ENCODE measurements around the gene NR6A1.

- TF ChIP-seq EZH2 (IDR thresholded peaks at IDR 0.05; ENCODE audit: low read length, unreplicated experiment) (no peak), CTCF (conservative IDR thresholded peaks at IDR 0.05; ENCODE audit: low read depth, low read length) (no peak)
Measured at GRCh38 chr9:124721109-124721906, 49.8 kb downstream of the NR6A1 start.
